Mesenchymal stem cell (in vitro differentiated cells and primary cell): ENCODE data around the gene KRTAP4-11.
A peak's percentile ranks its signal among the peaks of the same experiment; 100 is the strongest.
"Not testable (repeated sequence)": the region's sequence is repeated elsewhere in the genome, so short reads cannot be mapped to it uniquely, and the experiment has no call there.

Experiments used
- DNase-seq: peaks from one replicate; pipeline ENCODE4 v3.0.0-alpha.2; 2013
- H2AFZ ChIP-seq: one replicate; pipeline ENCODE4 v1.6.1; 2013; ENCODE audit warnings: low read depth, mild to moderate bottlenecking, control low read depth, inconsistent platforms, low read length, moderate library complexity
- H2AK5ac ChIP-seq: 2 replicates; pipeline ENCODE4 v1.6.1; 2013; ENCODE audit warnings: low read length, moderate library complexity, mild to moderate bottlenecking, inconsistent platforms; ENCODE audit not compliant: severe bottlenecking
- H2BK120ac ChIP-seq: one replicate; pipeline ENCODE4 v1.6.1; 2013; ENCODE audit warnings: low read depth, mild to moderate bottlenecking, inconsistent platforms, low read length, moderate library complexity
- H2BK12ac ChIP-seq, 2 experiments: one replicate each; pipeline ENCODE4 v1.6.1; 2013; ENCODE audit warnings: inconsistent platforms in 2 of 2, low read length in 2 of 2, mild to moderate bottlenecking in 2 of 2, moderate library complexity in 2 of 2, control low read depth in 1 of 2
- H2BK15ac ChIP-seq: one replicate; pipeline ENCODE4 v1.6.1; 2013; ENCODE audit warnings: mild to moderate bottlenecking, low read depth, inconsistent platforms; ENCODE audit not compliant: poor library complexity, severe bottlenecking
- H2BK5ac ChIP-seq: 2 replicates; pipeline ENCODE4 v1.6.1; 2013; ENCODE audit warnings: low read depth, mild to moderate bottlenecking, low read length, control low read depth, inconsistent platforms; ENCODE audit not compliant: poor library complexity, severe bottlenecking
- H3K14ac ChIP-seq, 2 experiments: one replicate each; pipeline ENCODE4 v1.6.1; 2013; ENCODE audit warnings: inconsistent platforms in 2 of 2, low read length in 2 of 2, control low read depth in 1 of 2, mild to moderate bottlenecking in 1 of 2, moderate library complexity in 1 of 2
- H3K18ac ChIP-seq, 2 experiments: one replicate each; pipeline ENCODE4 v1.6.1; 2013; ENCODE audit warnings: inconsistent platforms in 2 of 2, low read length in 2 of 2, control low read depth in 1 of 2, low read depth in 1 of 2, mild to moderate bottlenecking in 1 of 2
- H3K23ac ChIP-seq, 2 experiments: one replicate each; pipeline ENCODE4 v1.6.1; 2013; ENCODE audit warnings: inconsistent platforms in 2 of 2, low read length in 2 of 2, mild to moderate bottlenecking in 2 of 2, moderate library complexity in 2 of 2, control low read depth in 1 of 2
- H3K27ac ChIP-seq: 2 replicates; pipeline ENCODE4 v1.5.1; 2013; ENCODE audit warnings: mild to moderate bottlenecking, moderate library complexity, low read length, control low read depth, inconsistent platforms; ENCODE audit not compliant: poor library complexity, severe bottlenecking
- H3K27me3 ChIP-seq, 2 experiments: 2 replicates each; pipeline versions ENCODE4 v1.6.1 to v1.7.0; 2013; ENCODE audit warnings: low read length in 2 of 2, mild to moderate bottlenecking in 2 of 2, moderate library complexity in 2 of 2, control low read depth in 1 of 2, inconsistent platforms in 1 of 2; ENCODE audit not compliant: control insufficient read depth in 1 of 2, insufficient read depth in 1 of 2
- H3K36me3 ChIP-seq, 2 experiments: 2 replicates each; pipeline versions ENCODE4 v1.6.1 to v1.7.0; 2013; ENCODE audit warnings: low read length in 2 of 2, control low read depth in 1 of 2, inconsistent platforms in 1 of 2, low read depth in 1 of 2, mild to moderate bottlenecking in 1 of 2; ENCODE audit not compliant: insufficient read depth in 2 of 2, control insufficient read depth in 1 of 2
- H3K4ac ChIP-seq, 2 experiments: one replicate each; pipeline ENCODE4 v1.6.1; 2013; ENCODE audit warnings: inconsistent platforms in 2 of 2, low read length in 2 of 2, mild to moderate bottlenecking in 2 of 2, moderate library complexity in 2 of 2, control low read depth in 1 of 2, low read depth in 1 of 2
- H3K4me1 ChIP-seq: 2 replicates; pipeline ENCODE4 v1.6.1; 2013; ENCODE audit warnings: low read depth, low read length, control low read depth; ENCODE audit not compliant: control insufficient read depth, insufficient read depth
- H3K4me2 ChIP-seq: 2 replicates; pipeline ENCODE4 v1.6.1; 2013; ENCODE audit warnings: low read length, mild to moderate bottlenecking, inconsistent platforms; ENCODE audit not compliant: poor library complexity, severe bottlenecking
- H3K4me3 ChIP-seq, 2 experiments: 2 replicates each; pipeline versions ENCODE4 v1.5.1 to v1.7.0; 2013; ENCODE audit warnings: low read length in 2 of 2, mild to moderate bottlenecking in 2 of 2, control low read depth in 1 of 2, low read depth in 1 of 2; ENCODE audit not compliant: insufficient read depth in 1 of 2
- H3K79me1 ChIP-seq: replicated peaks from 2 replicates; pipeline ENCODE4 v1.6.1; 2013; ENCODE audit warnings: mild to moderate bottlenecking, control low read depth, low read length, inconsistent platforms; ENCODE audit not compliant: poor library complexity, severe bottlenecking
- H3K9ac ChIP-seq: 2 replicates; pipeline ENCODE4 v1.7.0; 2013; ENCODE audit warnings: mild to moderate bottlenecking, low read length, moderate library complexity
- H3K9me3 ChIP-seq: 2 replicates; pipeline ENCODE4 v1.7.0; 2013; ENCODE audit warnings: mild to moderate bottlenecking, low read length; ENCODE audit not compliant: control insufficient read depth
- H4K8ac ChIP-seq: one replicate; pipeline ENCODE4 v1.6.1; 2013; ENCODE audit warnings: inconsistent platforms, mild to moderate bottlenecking, low read length, moderate library complexity
- H4K91ac ChIP-seq: one replicate; pipeline ENCODE4 v1.6.1; 2013; ENCODE audit warnings: mild to moderate bottlenecking, low read length, inconsistent platforms
- WGBS: methylation state at CpG from one replicate; pipeline ENCODE4 v1.1.7; 2013; ENCODE audit warnings: mixed read lengths; 5-methylcytosine and 5-hydroxymethylcytosine counted together

The KRTAP4-11 gene

DNA sequence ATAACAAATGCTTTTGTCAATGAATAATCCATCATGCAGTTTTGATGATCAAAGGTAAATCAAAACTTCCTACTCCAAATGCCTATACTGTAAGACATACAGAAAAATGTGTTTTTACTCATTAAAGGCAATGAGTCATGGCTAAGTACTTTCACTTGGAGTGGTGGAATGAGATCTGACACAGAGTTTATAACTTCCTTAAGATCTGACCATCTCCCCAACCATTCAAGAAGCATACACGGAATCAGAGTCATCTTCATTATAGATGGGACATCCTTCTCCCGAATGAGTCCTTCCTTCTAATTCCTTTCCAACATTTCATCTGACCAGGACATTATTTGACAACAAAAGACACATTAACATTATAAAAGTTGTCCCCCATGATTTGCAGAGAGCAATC, 34.7 kb downstream of the KRTAP4-11 start:
- not testable (repeated sequence) for H3K36me3 ChIP-seq, H4K8ac ChIP-seq, H3K23ac ChIP-seq, H2AFZ ChIP-seq, H3K4ac ChIP-seq, H4K91ac ChIP-seq, H2BK12ac ChIP-seq, H3K27me3 ChIP-seq, H3K4me2 ChIP-seq, H3K4me3 ChIP-seq, H3K79me1 ChIP-seq, H3K9ac ChIP-seq, DNase-seq, H3K9me3 ChIP-seq, H2BK15ac ChIP-seq, H2BK5ac ChIP-seq, H2AK5ac ChIP-seq, H2BK120ac ChIP-seq, H3K4me1 ChIP-seq, H3K14ac ChIP-seq, H3K18ac ChIP-seq
- peak overlapping the region; percentile 71 for H3K27ac ChIP-seq
- WGBS: no CpG with 5 or more reads among the region's 2 CpGs

DNA sequence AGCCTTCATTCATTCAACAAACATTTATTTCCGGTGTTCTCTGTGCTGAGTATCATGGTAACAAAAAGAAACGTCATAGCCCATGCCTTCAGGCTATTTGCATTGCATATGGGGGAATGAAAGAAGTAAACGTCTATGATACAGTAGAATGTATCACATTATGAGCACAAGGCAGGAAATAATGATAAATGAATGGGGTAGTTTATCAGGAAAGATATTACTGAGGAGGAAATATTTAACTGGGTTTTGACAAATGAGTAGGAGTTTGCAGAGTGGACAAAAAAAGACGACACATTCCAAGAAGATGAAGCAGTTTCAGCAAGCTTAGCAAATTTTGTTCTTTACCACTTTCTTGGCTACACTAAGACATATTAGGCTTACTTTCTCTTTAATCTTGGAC, 35.5 kb downstream of the KRTAP4-11 start:
- Histone ChIP-seq H3K36me3 (no peaks in the 10 kb centered on the region), H3K4me3 (no peak overlapping the region), H3K9ac (no peak overlapping the region), H3K79me1 (no peaks in the 10 kb centered on the region), H3K4me2 (no peak overlapping the region), H3K27me3 (no peaks in the 10 kb centered on the region), H3K27ac (peak overlapping the region; percentile 76), H3K4me1 (peaks cover 4% of the 10 kb centered on the region), H4K91ac (no peak overlapping the region), H2BK5ac (no peak overlapping the region), H2AFZ (no peak overlapping the region), H3K23ac (no peak overlapping the region), H2BK15ac (no peak overlapping the region), H3K18ac (no peak overlapping the region), H2BK12ac (no peak overlapping the region), H3K9me3 (no peaks in the 10 kb centered on the region), H3K4ac (no peak overlapping the region), H2AK5ac (no peak overlapping the region), H3K14ac (no peak overlapping the region), H2BK120ac (no peak overlapping the region), H4K8ac (no peak overlapping the region)
- DNase-seq: no peak
- 52% methylated on average over 2 of the region's 4 CpGs for WGBS

DNA sequence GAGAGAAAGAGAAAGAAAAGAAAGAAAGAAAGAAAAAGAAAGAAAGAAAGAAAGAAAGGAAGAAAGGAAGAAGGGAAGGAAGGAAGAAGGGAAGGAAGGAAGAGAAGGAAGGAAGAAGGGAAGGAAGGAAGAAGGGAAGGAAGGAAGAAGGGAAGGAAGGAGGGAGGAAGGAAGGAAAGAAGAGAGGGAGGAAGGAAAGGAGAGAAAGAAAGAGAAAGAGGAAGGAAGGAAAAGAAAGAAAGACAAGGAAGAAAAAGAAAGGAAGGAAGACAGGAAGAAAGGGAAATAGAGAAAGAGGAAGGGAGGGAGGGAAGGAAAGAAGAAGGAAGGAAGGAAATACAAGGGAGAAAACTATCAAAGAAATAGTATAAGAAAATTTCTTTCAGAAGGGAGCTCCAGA, 41.4 kb downstream of the KRTAP4-11 start:
- H2BK120ac ChIP-seq: no peak overlapping the region
- no peak overlapping the region for H3K14ac ChIP-seq
- H3K4me1 ChIP-seq: peaks cover 3% of the 10 kb centered on the region
- no peak overlapping the region for H3K4me3 ChIP-seq
- H3K36me3 ChIP-seq: no peaks in the 10 kb centered on the region
- no peak overlapping the region for H2BK12ac ChIP-seq
- no peak for DNase-seq
- no peak overlapping the region for H2BK15ac ChIP-seq
- H3K23ac ChIP-seq: no peak overlapping the region
- no peaks in the 10 kb centered on the region for H3K9me3 ChIP-seq
- no peaks in the 10 kb centered on the region for H3K79me1 ChIP-seq
- no peak overlapping the region for H2AFZ ChIP-seq
- H4K91ac ChIP-seq: no peak overlapping the region
- H3K4ac ChIP-seq: no peak overlapping the region
- H3K18ac ChIP-seq: no peak overlapping the region
- H3K4me2 ChIP-seq: no peak overlapping the region
- no peak overlapping the region for H3K9ac ChIP-seq
- H2AK5ac ChIP-seq: no peak overlapping the region
- H3K27ac ChIP-seq: no peak overlapping the region
- no peaks in the 10 kb centered on the region for H3K27me3 ChIP-seq
- no peak overlapping the region for H2BK5ac ChIP-seq
- H4K8ac ChIP-seq: no peak overlapping the region

DNA sequence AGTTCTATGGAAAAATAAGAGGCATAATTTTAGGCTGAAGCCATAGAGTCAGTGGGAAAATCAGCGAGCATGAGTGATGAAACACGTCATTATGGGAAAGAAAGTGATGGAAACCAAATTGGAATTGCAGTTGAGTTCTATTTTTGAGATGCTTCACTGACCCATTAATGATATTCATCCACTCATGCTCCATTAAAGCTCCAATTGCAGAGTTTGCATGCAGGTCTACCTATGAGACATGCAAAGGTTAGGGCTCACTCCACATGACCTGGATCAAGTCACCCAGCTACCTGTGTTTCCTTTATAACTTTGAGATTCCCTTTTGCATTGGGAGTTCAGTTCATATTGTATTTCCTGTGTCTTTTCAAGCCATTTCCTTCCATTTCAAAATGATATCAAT, 44.5 kb downstream of the KRTAP4-11 start:
- Histone ChIP-seq H3K23ac (no peak overlapping the region), H3K4me1 (peaks cover 3% of the 10 kb centered on the region), H3K4me2 (no peak overlapping the region), H2BK120ac (no peak overlapping the region), H3K9me3 (no peaks in the 10 kb centered on the region), H3K79me1 (no peaks in the 10 kb centered on the region), H2BK5ac (no peak overlapping the region), H3K4ac (no peak overlapping the region), H3K4me3 (no peak overlapping the region), H3K18ac (no peak overlapping the region), H3K36me3 (no peaks in the 10 kb centered on the region), H4K91ac (no peak overlapping the region), H3K9ac (no peak overlapping the region), H2BK12ac (no peak overlapping the region), H3K27me3 (no peaks in the 10 kb centered on the region), H2AK5ac (no peak overlapping the region), H2AFZ (no peak overlapping the region), H2BK15ac (no peak overlapping the region), H3K14ac (no peak overlapping the region), H3K27ac (no peak overlapping the region), H4K8ac (no peak overlapping the region)
- DNase-seq: no peak
- WGBS: 86% methylated on average over 2 of the region's 2 CpGs
